H1 (cell line): Measurements from ENCODE around the gene CYB561. TPM values are rescaled to one million over a fixed set of nuclear protein-coding genes. Genes with fewer than 3 reads are reported as not detected.

ENCODE experiments used
- CTCF ChIA-PET: fragments of 300-600 bp; sonication (Branson Sonifier 250); formaldehyde crosslinking; loops from one replicate; lab custom pipeline; 2021; ENCODE audit not compliant: partially characterized antibody; lab: Charles Lee
- POLR2A ChIA-PET: fragments of 300-600 bp; sonication (Branson Sonifier 250); formaldehyde crosslinking; loops from one replicate; lab custom pipeline; 2021; ENCODE audit warnings: inconsistent platforms; ENCODE audit not compliant: partially characterized antibody; lab: Charles Lee
- DNase-seq, 2 experiments: peaks; one replicate each; pipeline versions ENCODE4 v3.0.0 to v3.0.0-alpha.2; 2010 to 2022; ENCODE audit warnings: low spot score in 2 of 2, low read depth in 1 of 2, mixed read lengths in 1 of 2
- FAIRE-seq: peaks from 2 replicates; lab custom pipeline; 2011; peaks lifted over from hg19 to GRCh38; lab: Jason Lieb, UNC
- H2AFZ ChIP-seq: 2 replicates; pipeline ENCODE4 v1.8.1; 2012; ENCODE audit warnings: low read length, inconsistent platforms
- H2AK5ac ChIP-seq: 2 replicates; pipeline ENCODE4 v1.6.1; 2013; ENCODE audit warnings: low read depth, low read length
- H2BK120ac ChIP-seq: replicated peaks from 2 replicates; pipeline ENCODE3; 2013; ENCODE audit warnings: low read depth, low read length, inconsistent platforms
- H2BK12ac ChIP-seq: 2 replicates; pipeline ENCODE4 v1.6.1; 2013; ENCODE audit warnings: low read depth, low read length
- H2BK15ac ChIP-seq: 2 replicates; pipeline ENCODE4 v1.6.1; 2013; ENCODE audit warnings: low read length
- H2BK20ac ChIP-seq: 2 replicates; pipeline ENCODE4 v1.6.1; 2013; ENCODE audit warnings: low read length
- H2BK5ac ChIP-seq: 2 replicates; pipeline ENCODE4 v1.6.1; 2013; ENCODE audit warnings: low read depth, low read length
- H3K14ac ChIP-seq: 2 replicates; pipeline ENCODE4 v1.6.1; 2013; ENCODE audit warnings: inconsistent platforms; ENCODE audit not compliant: insufficient read length
- H3K18ac ChIP-seq: 2 replicates; pipeline ENCODE4 v1.6.1; 2013; ENCODE audit warnings: low read length; ENCODE audit errors: extremely low read depth
- H3K23ac ChIP-seq: 2 replicates; pipeline ENCODE4 v1.6.1; 2013; ENCODE audit warnings: inconsistent platforms; ENCODE audit not compliant: insufficient read length
- H3K23me2 ChIP-seq: 2 replicates; pipeline ENCODE4 v1.6.1; 2013; ENCODE audit warnings: low read depth, low read length
- H3K27ac ChIP-seq: 2 replicates; pipeline ENCODE4 v1.6.1; 2011; ENCODE audit warnings: low read depth, low read length, inconsistent platforms
- H3K27me3 ChIP-seq, 4 experiments: replicated peaks in 1 of 4; 1 replicate in 1 of 4; 2 replicates in 3 of 4; pipeline versions ENCODE4 v1.6.1 to v1.8.1; 2011 to 2013; ENCODE audit warnings: low read length in 3 of 4, mild to moderate bottlenecking in 3 of 4, inconsistent platforms in 2 of 4, mixed read lengths in 2 of 4, moderate library complexity in 1 of 4; ENCODE audit not compliant: control insufficient read depth in 3 of 4, insufficient read depth in 3 of 4; ENCODE audit errors: extremely low read depth in 1 of 4
- H3K36me3 ChIP-seq, 4 experiments: 2 replicates each; pipeline versions ENCODE4 v1.6.1 to v1.8.1; 2011 to 2013; ENCODE audit warnings: mild to moderate bottlenecking in 4 of 4, low read length in 3 of 4, moderate library complexity in 2 of 4, control low read depth in 1 of 4, inconsistent platforms in 1 of 4; ENCODE audit not compliant: insufficient read depth in 4 of 4, control insufficient read depth in 2 of 4
- H3K4ac ChIP-seq: replicated peaks from 2 replicates; pipeline ENCODE3; 2013; ENCODE audit warnings: low read length, low read depth, mixed read lengths, inconsistent platforms; ENCODE audit not compliant: insufficient read length
- H3K4me1 ChIP-seq, 4 experiments: replicated peaks in 1 of 4; 1 replicate in 1 of 4; 2 replicates in 3 of 4; pipeline versions ENCODE4 v1.6.1 to v1.8.1; 2011 to 2013; ENCODE audit warnings: low read length in 3 of 4, inconsistent platforms in 2 of 4, mixed read lengths in 1 of 4; ENCODE audit not compliant: insufficient read depth in 4 of 4, control insufficient read depth in 3 of 4
- H3K4me2 ChIP-seq, 2 experiments: 2 replicates each; pipeline versions ENCODE4 v1.6.1 to v1.8.1; 2011 to 2013; ENCODE audit warnings: low read depth in 2 of 2, low read length in 2 of 2, control low read depth in 1 of 2, inconsistent platforms in 1 of 2, mild to moderate bottlenecking in 1 of 2; ENCODE audit not compliant: insufficient read depth in 1 of 2
- H3K4me3 ChIP-seq, 4 experiments: fragments of 200-600, 300-600 bp in 1 of 4; sonication (generic), shearing (Covaris generic), sonication (Bioruptor Twin) in 1 of 4; 2 replicates each; pipeline versions ENCODE4 v1.5.1 to v1.8.1; 2011 to 2016; ENCODE audit warnings: low read length in 4 of 4, low read depth in 3 of 4, control low read depth in 2 of 4, inconsistent platforms in 2 of 4, mild to moderate bottlenecking in 2 of 4, mixed read lengths in 1 of 4, moderate library complexity in 1 of 4; ENCODE audit not compliant: insufficient read depth in 2 of 4; ENCODE audit errors: extremely low read depth in 1 of 4
- H3K56ac ChIP-seq: replicated peaks from 2 replicates; pipeline ENCODE3; 2013; ENCODE audit warnings: low read depth, mild to moderate bottlenecking, mixed read lengths, low read length, inconsistent platforms; ENCODE audit not compliant: insufficient read length
- H3K79me1 ChIP-seq: 2 replicates; pipeline ENCODE4 v1.6.1; 2013; ENCODE audit warnings: low read depth, low read length, control low read depth
- H3K79me2 ChIP-seq, 2 experiments: 2 replicates each; pipeline versions ENCODE4 v1.6.1 to v1.8.1; 2012 to 2013; ENCODE audit warnings: low read length in 2 of 2, mild to moderate bottlenecking in 2 of 2, inconsistent platforms in 1 of 2; ENCODE audit not compliant: insufficient read depth in 2 of 2, control insufficient read depth in 1 of 2
- H3K9ac ChIP-seq, 4 experiments: replicated peaks in 1 of 4; 1 replicate in 1 of 4; 2 replicates in 3 of 4; pipeline versions ENCODE4 v1.6.1 to v1.8.1; 2011 to 2013; ENCODE audit warnings: low read depth in 3 of 4, low read length in 3 of 4, control low read depth in 2 of 4, mild to moderate bottlenecking in 2 of 4, moderate library complexity in 2 of 4, inconsistent platforms in 1 of 4; ENCODE audit errors: extremely low read depth in 1 of 4
- H3K9me3 ChIP-seq, 2 experiments: 2 replicates each; pipeline versions ENCODE4 v1.6.1 to v1.8.1; 2012 to 2013; ENCODE audit warnings: mild to moderate bottlenecking in 2 of 2, moderate library complexity in 2 of 2, control low read depth in 1 of 2, inconsistent platforms in 1 of 2, low read depth in 1 of 2, low read length in 1 of 2, mixed read lengths in 1 of 2; ENCODE audit not compliant: insufficient read depth in 2 of 2
- H4K20me1 ChIP-seq, 2 experiments: replicated peaks in 1 of 2; 2 replicates each; pipeline versions ENCODE3 to v1.8.1; 2011 to 2013; ENCODE audit warnings: inconsistent platforms in 2 of 2, low read length in 2 of 2, mild to moderate bottlenecking in 1 of 2; ENCODE audit not compliant: insufficient read depth in 2 of 2, control insufficient read depth in 1 of 2
- H4K5ac ChIP-seq: 2 replicates; pipeline ENCODE4 v1.6.1; 2013; ENCODE audit warnings: low read length, low read depth, mixed read lengths, inconsistent platforms; ENCODE audit not compliant: insufficient read length
- H4K8ac ChIP-seq: 2 replicates; pipeline ENCODE4 v1.8.0; 2013; ENCODE audit warnings: mild to moderate bottlenecking, moderate library complexity, low read length, inconsistent platforms; ENCODE audit not compliant: insufficient read depth; ENCODE audit errors: extremely low read depth
- H4K91ac ChIP-seq: replicated peaks from 2 replicates; pipeline ENCODE3; 2013; ENCODE audit warnings: low read length, mixed read lengths, inconsistent platforms; ENCODE audit not compliant: insufficient read length
- BRCA1 ChIP-seq: IDR thresholded peaks from 2 replicates; pipeline ENCODE4 v1.6.1; 2012; ENCODE audit warnings: low read depth, low read length, improper control_type of control experiment
- WGBS, 2 experiments: shearing (Covaris generic) in 1 of 2; methylation state at CpG; one replicate each; pipeline versions ENCODE4 v1.1.6 to v1.1.7; 2013 to 2015; ENCODE audit warnings: low lambda C conversion rate in 2 of 2, mixed read lengths in 2 of 2, inconsistent platforms in 1 of 2, low coverage in 1 of 2, missing lambda C conversion rate in 1 of 2; ENCODE audit not compliant: insufficient replicate concordance in 2 of 2, insufficient coverage in 1 of 2, insufficient read length in 1 of 2; ENCODE audit errors: extremely low coverage in 1 of 2, missing lambda C conversion rate in 1 of 2; 5-methylcytosine and 5-hydroxymethylcytosine counted together
- polyA plus RNA-seq, 7 experiments: library from polyadenylated mRNA; depleted of rRNA in 3 of 7; stranded (reverse) in 5 of 7; unstranded in 2 of 7; fragments of >200 nt in 5 of 7; fragments of 200-250 nt in 2 of 7; gene quantifications; 1 replicate in 5 of 7; 2 replicates in 1 of 7; 4 replicates in 1 of 7; pipeline versions ENCODE4 v1.2.1 to v1.2.3, GENCODE V29; 2011 to 2013; ENCODE audit warnings: missing spikeins in 2 of 7, mixed read lengths in 2 of 7
- total RNA-seq: library from RNA; stranded (reverse); fragmentation: NEBNext Ultra II Directional; extraction: Animal tissue kit (Norgen Biotek cat#: 25700); gene quantifications from 2 replicates; pipeline ENCODE4 v1.2.1, GENCODE V29; 2021
- TF ChIP-seq, protein P1 (sequence below), 3 experiments: IDR thresholded peaks; 1 replicate in 2 of 3; 2 replicates in 1 of 3; pipeline versions ENCODE4 v1.5.1 to v1.6.1; 2011; ENCODE audit warnings: low read length in 3 of 3, mild to moderate bottlenecking in 3 of 3, inconsistent platforms in 2 of 3, low read depth in 1 of 3, moderate library complexity in 1 of 3; ENCODE audit not compliant: insufficient read depth in 1 of 3; ENCODE audit errors: control extremely low read depth in 1 of 3

The CYB561 gene
- total and polyA plus RNA-seq, 2 of the 8 experiments (the other 6 are each of a cell fraction or from before 2014, with no cell fraction given), result 19.7 to 23.4 TPM

DNA sequence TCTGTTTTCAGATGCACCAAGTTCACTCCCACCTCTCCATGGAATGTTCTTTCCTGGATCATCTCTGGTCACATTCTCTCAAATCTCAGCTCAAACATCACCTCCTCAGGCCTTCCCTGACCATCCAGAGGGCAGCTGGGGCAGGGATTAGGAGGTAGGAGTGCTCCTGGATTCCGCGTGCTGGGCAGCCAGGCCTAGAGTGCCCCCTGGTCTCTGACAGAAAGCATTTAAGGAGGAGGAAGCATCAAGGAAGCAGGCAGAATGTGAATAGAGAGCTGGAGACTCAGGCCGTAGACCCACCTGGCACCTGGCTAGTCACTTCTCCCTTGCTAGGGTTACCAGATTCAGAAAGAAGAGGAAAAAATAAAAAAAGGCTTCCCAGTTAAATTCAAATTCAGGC is 2.5 kb upstream of the CYB561 start:
- Histone ChIP-seq H2BK15ac (no peak overlapping the region), H3K4me1 (peaks cover 0 to 20% (median 10%) of the 10 kb centered on the region in 4 experiments; a peak in 6 of 7 replicates), H3K4me3 (no peak overlapping the region), H3K4me2 (no peak overlapping the region), H3K18ac (no peak overlapping the region), H3K23ac (no peak overlapping the region), H2BK20ac (no peak overlapping the region), H3K27ac (no peak overlapping the region), H3K79me1 (no peaks in the 10 kb centered on the region), H2BK120ac (no peak overlapping the region), H3K79me2 (no peaks in the 10 kb centered on the region), H2AK5ac (no peak overlapping the region), H3K23me2 (peaks cover 9% of the 10 kb centered on the region; the same call in 1 of the 2 replicates), H4K8ac (no peak overlapping the region), H3K9me3 (no peaks in the 10 kb centered on the region), H3K14ac (no peak overlapping the region), H3K56ac (no peak overlapping the region), H3K4ac (peak overlapping the region; percentile 69), H2AFZ (no peak overlapping the region), H3K36me3 (no peaks in the 10 kb centered on the region), H3K9ac (no peak overlapping the region), H4K91ac (no peak overlapping the region), H4K20me1 (no peaks in the 10 kb centered on the region), H2BK5ac (no peak overlapping the region), H2BK12ac (peak overlapping the region; percentile 40; the same call in 1 of the 2 replicates), H3K27me3 (peaks cover 0 to 10% (median 2%) of the 10 kb centered on the region in 4 experiments; a peak in 2 of 7 replicates), H4K5ac (no peak overlapping the region)
- no peak for DNase-seq
- 91% methylated on average over 3 of the region's 3 CpGs; no CpG with 5 or more reads in 1 of the 2 experiments for WGBS, 2 experiments
- CTCF ChIA-PET, result interaction anchor here (1.0 to 29.0 kb wide), 7 partner anchors 8 to 385 kb away, joined by 3 to 758 read pairs (median 4); partner anchors contain the start of gene ACE
- TF ChIP-seq, protein P1, sequence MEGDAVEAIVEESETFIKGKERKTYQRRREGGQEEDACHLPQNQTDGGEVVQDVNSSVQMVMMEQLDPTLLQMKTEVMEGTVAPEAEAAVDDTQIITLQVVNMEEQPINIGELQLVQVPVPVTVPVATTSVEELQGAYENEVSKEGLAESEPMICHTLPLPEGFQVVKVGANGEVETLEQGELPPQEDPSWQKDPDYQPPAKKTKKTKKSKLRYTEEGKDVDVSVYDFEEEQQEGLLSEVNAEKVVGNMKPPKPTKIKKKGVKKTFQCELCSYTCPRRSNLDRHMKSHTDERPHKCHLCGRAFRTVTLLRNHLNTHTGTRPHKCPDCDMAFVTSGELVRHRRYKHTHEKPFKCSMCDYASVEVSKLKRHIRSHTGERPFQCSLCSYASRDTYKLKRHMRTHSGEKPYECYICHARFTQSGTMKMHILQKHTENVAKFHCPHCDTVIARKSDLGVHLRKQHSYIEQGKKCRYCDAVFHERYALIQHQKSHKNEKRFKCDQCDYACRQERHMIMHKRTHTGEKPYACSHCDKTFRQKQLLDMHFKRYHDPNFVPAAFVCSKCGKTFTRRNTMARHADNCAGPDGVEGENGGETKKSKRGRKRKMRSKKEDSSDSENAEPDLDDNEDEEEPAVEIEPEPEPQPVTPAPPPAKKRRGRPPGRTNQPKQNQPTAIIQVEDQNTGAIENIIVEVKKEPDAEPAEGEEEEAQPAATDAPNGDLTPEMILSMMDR (IDR thresholded peaks at IDR 0.05; ENCODE audit: control extremely low read depth in 1 of 3, insufficient read depth in 1 of 3, low read depth in 1 of 3, low read length in 3 of 3), result peak in 1 of 3 experiments; percentile 19; a peak in 1 of 4 replicates
- no peak for TF ChIP-seq BRCA1
- POLR2A ChIA-PET, result interaction anchor here (0.6 to 5.1 kb wide), 5 partner anchors 9 to 151 kb away, joined by 3 to 33 read pairs (median 5); partner anchors contain the start of gene ACE
- FAIRE-seq, result no peak
